ENCODE results near the gene TSHZ2. TPM values are rescaled to one million over a fixed set of nuclear protein-coding genes. Genes with fewer than 3 reads are reported as not detected.
"Not testable (repeated sequence)": the region's sequence is repeated elsewhere in the genome, so short reads cannot be mapped to it uniquely, and the experiment has no call there.

The TSHZ2 gene
- total and polyA plus RNA-seq, 11 donors, result 1.8 to 12.1 (median 3.7) TPM

- 72 to 84% (median 77%) methylated on average over 10 of the region's 10 CpGs for WGBS, 4 donors
- Histone ChIP-seq H3K36me3 (no peaks in the 10 kb centered on the region), H3K4me1 (peaks cover 0 to 4% (median 0%) of the 10 kb centered on the region in 12 donors), H3K9me3 (peaks cover 0 to 9% (median 0%) of the 10 kb centered on the region in 12 donors), H3K4me3 (no peak overlapping the region), H3K27ac (peak overlapping the region in 4 of 12 donors; percentile 1 to 44 (median 27)), H3K27me3 (no peaks in the 10 kb centered on the region)
- intact Hi-C loops (cut with DNase I), result no loop called here
- ATAC-seq (peak in 2 of 4 donors; percentile 42 to 46), DNase-seq (no peak)
- no peak for TF ChIP-seq CTCF (IDR thresholded peaks at IDR 0.05)
- no peak for TF ChIP-seq POLR2A (IDR thresholded peaks at IDR 0.05)
Measured at GRCh38 chr20:53434662-53435061, 462.5 kb downstream of the TSHZ2 start.

- 92 to 97% (median 96%) methylated on average over 4 of the region's 4 CpGs for WGBS, 4 donors
- ATAC-seq; H3K27ac ChIP-seq; H3K9me3 ChIP-seq; H3K27me3 ChIP-seq; H3K36me3 ChIP-seq; intact Hi-C loops (cut with DNase I); DNase-seq; H3K4me1 ChIP-seq; H3K4me3 ChIP-seq: not testable (repeated sequence)
Measured at GRCh38 chr20:53436927-53437326, 464.8 kb downstream of the TSHZ2 start.

- 95 to 97% (median 96%) methylated on average over 4 of the region's 4 CpGs for WGBS, 4 donors
- no peak overlapping the region for H3K27ac ChIP-seq
- no peak for DNase-seq
- peaks cover 0 to 4% (median 0%) of the 10 kb centered on the region in 12 donors for H3K4me1 ChIP-seq
- H3K4me3 ChIP-seq, result no peak overlapping the region
- intact Hi-C loops (cut with DNase I), result no loop called here
- H3K27me3 ChIP-seq, result no peaks in the 10 kb centered on the region
- H3K9me3 ChIP-seq, result no peaks in the 10 kb centered on the region
- no peaks in the 10 kb centered on the region for H3K36me3 ChIP-seq
- no peak for TF ChIP-seq CTCF (IDR thresholded peaks at IDR 0.05)
- TF ChIP-seq POLR2A (IDR thresholded peaks at IDR 0.05), result no peak
- no peak for ATAC-seq
Measured at GRCh38 chr20:53438368-53438767, 466.2 kb downstream of the TSHZ2 start.

- no peak overlapping the region for H3K4me3 ChIP-seq
- ATAC-seq (no peak), DNase-seq (no peak)
- WGBS, 4 donors, result 96 to 100% (median 97%) methylated on average over 1 of the region's 1 CpG
- H3K36me3 ChIP-seq, result no peaks in the 10 kb centered on the region
- peaks cover 0 to 6% (median 0%) of the 10 kb centered on the region in 12 donors for H3K4me1 ChIP-seq
- no peaks in the 10 kb centered on the region for H3K9me3 ChIP-seq
- TF ChIP-seq CTCF (IDR thresholded peaks at IDR 0.05), result no peak
- TF ChIP-seq POLR2A (IDR thresholded peaks at IDR 0.05), result no peak
- H3K27ac ChIP-seq, result no peak overlapping the region
- no peaks in the 10 kb centered on the region for H3K27me3 ChIP-seq
- intact Hi-C loops (cut with DNase I), result no loop called here
Measured at GRCh38 chr20:53439046-53439445, 466.9 kb downstream of the TSHZ2 start.

- no peaks in the 10 kb centered on the region for H3K9me3 ChIP-seq
- H3K27ac ChIP-seq, result no peak overlapping the region
- no peaks in the 10 kb centered on the region for H3K36me3 ChIP-seq
- DNase-seq, result no peak
- H3K4me3 ChIP-seq, result no peak overlapping the region
- H3K4me1 ChIP-seq, result peaks cover 0 to 8% (median 2%) of the 10 kb centered on the region in 12 donors
- intact Hi-C loops (cut with DNase I), result no loop called here
- TF ChIP-seq POLR2A (IDR thresholded peaks at IDR 0.05) (no peak), CTCF (IDR thresholded peaks at IDR 0.05) (no peak)
- H3K27me3 ChIP-seq, result no peaks in the 10 kb centered on the region
- ATAC-seq, result no peak
- 72 to 82% (median 81%) methylated on average over 2 of the region's 2 CpGs for WGBS, 4 donors
Measured at GRCh38 chr20:53439616-53440015, 467.5 kb downstream of the TSHZ2 start.

Data from heart left ventricle (tissue), 16 donors.